ENCODE results near the gene MAGI2. TPM values are rescaled to one million over a fixed set of nuclear protein-coding genes. Genes with fewer than 3 reads are reported as not detected.

The MAGI2 gene
- total and polyA plus RNA-seq, 2 experiments from 2014 or later: 3.5 to 4.1 TPM

- H3K36me3 ChIP-seq (ENCODE audit: low read depth): no peaks in the 10 kb centered on the region
- no peak overlapping the region for H2AFZ ChIP-seq
- H3K4me3 ChIP-seq: no peak overlapping the region
- H3K4me1 ChIP-seq (ENCODE audit: insufficient read depth): peaks cover 15% of the 10 kb centered on the region
- no peaks in the 10 kb centered on the region for H4K20me1 ChIP-seq (ENCODE audit: insufficient read depth)
- H3K9me2 ChIP-seq (ENCODE audit: insufficient read depth): no peaks in the 10 kb centered on the region
- in situ Hi-C loops (cut with MboI): no loop called here
- no peak overlapping the region for H3K9ac ChIP-seq
- TF ChIP-seq EZH2 (IDR thresholded peaks at IDR 0.05; ENCODE audit: insufficient read depth, poor library complexity, severe bottlenecking) (no peak), EZH2phosphoT487 (IDR thresholded peaks at IDR 0.05; ENCODE audit: insufficient read depth, low read depth) (no peak)
- H3K27ac ChIP-seq: no peak overlapping the region
- peaks cover 15% of the 10 kb centered on the region; the same call in 1 of the 2 replicates for H3F3A ChIP-seq (ENCODE audit: insufficient read depth)
- H3K27me3 ChIP-seq (replicated peaks; ENCODE audit: insufficient read depth): no peaks in the 10 kb centered on the region
- H3K4me2 ChIP-seq (ENCODE audit: unreplicated experiment): no peak overlapping the region
- no peak for DNase-seq
- no peaks in the 10 kb centered on the region for H3K9me3 ChIP-seq (ENCODE audit: low read depth)
- no peaks in the 10 kb centered on the region for H3K79me2 ChIP-seq (ENCODE audit: insufficient read depth)
- 91 to 98% methylated on average over 2 of the region's 2 CpGs for WGBS, 2 experiments (ENCODE audit: low coverage in 1 of 2, low lambda C conversion rate in 2 of 2, missing lambda C conversion rate in 2 of 2)
Measured at GRCh38 chr7:79407351-79407750, 46.1 kb downstream of the MAGI2 start.

GRCh38 chr7:79406371-79406770 lies 47.1 kb downstream of the MAGI2 start:
- Histone ChIP-seq H3K36me3 (ENCODE audit: low read depth) (no peaks in the 10 kb centered on the region), H3K9me3 (ENCODE audit: low read depth) (no peaks in the 10 kb centered on the region), H3K9me2 (ENCODE audit: insufficient read depth) (no peaks in the 10 kb centered on the region; the same call in 1 of the 2 replicates), H3K4me1 (ENCODE audit: insufficient read depth) (peaks cover 15% of the 10 kb centered on the region), H4K20me1 (ENCODE audit: insufficient read depth) (no peaks in the 10 kb centered on the region), H3K4me3 (no peak overlapping the region), H3K27me3 (replicated peaks; ENCODE audit: insufficient read depth) (no peaks in the 10 kb centered on the region), H3K27ac (no peak overlapping the region), H3F3A (ENCODE audit: insufficient read depth) (peaks cover 15% of the 10 kb centered on the region; the same call in 1 of the 2 replicates), H3K4me2 (ENCODE audit: unreplicated experiment) (no peak overlapping the region), H2AFZ (no peak overlapping the region), H3K9ac (no peak overlapping the region), H3K79me2 (ENCODE audit: insufficient read depth) (no peaks in the 10 kb centered on the region)
- in situ Hi-C loops (cut with MboI): no loop called here
- WGBS, 2 experiments (ENCODE audit: low coverage in 1 of 2, low lambda C conversion rate in 2 of 2, missing lambda C conversion rate in 2 of 2): 96 to 98% methylated on average over 2 of the region's 2 CpGs
- DNase-seq: no peak
- no peak for TF ChIP-seq EZH2phosphoT487 (IDR thresholded peaks at IDR 0.05; ENCODE audit: insufficient read depth, low read depth)
- TF ChIP-seq EZH2 (IDR thresholded peaks at IDR 0.05; ENCODE audit: insufficient read depth, poor library complexity, severe bottlenecking): no peak

- H3K9me3 ChIP-seq (ENCODE audit: low read depth): no peaks in the 10 kb centered on the region
- H3K4me2 ChIP-seq (ENCODE audit: unreplicated experiment): no peak overlapping the region
- no peak overlapping the region for H3K4me3 ChIP-seq
- H3K79me2 ChIP-seq (ENCODE audit: insufficient read depth): no peaks in the 10 kb centered on the region
- no peaks in the 10 kb centered on the region for H3K36me3 ChIP-seq (ENCODE audit: low read depth)
- H3K9me2 ChIP-seq (ENCODE audit: insufficient read depth): no peaks in the 10 kb centered on the region; the same call in 1 of the 2 replicates
- H3K4me1 ChIP-seq (ENCODE audit: insufficient read depth): peaks cover 15% of the 10 kb centered on the region
- in situ Hi-C loops (cut with MboI): no loop called here
- TF ChIP-seq EZH2phosphoT487 (IDR thresholded peaks at IDR 0.05; ENCODE audit: insufficient read depth, low read depth) (no peak), EZH2 (IDR thresholded peaks at IDR 0.05; ENCODE audit: insufficient read depth, poor library complexity, severe bottlenecking) (no peak)
- no peaks in the 10 kb centered on the region for H3K27me3 ChIP-seq (replicated peaks; ENCODE audit: insufficient read depth)
- H3K27ac ChIP-seq: no peak overlapping the region
- no peak overlapping the region for H2AFZ ChIP-seq
- peaks cover 15% of the 10 kb centered on the region; the same call in 1 of the 2 replicates for H3F3A ChIP-seq (ENCODE audit: insufficient read depth)
- DNase-seq: no peak
- H3K9ac ChIP-seq: no peak overlapping the region
- no peaks in the 10 kb centered on the region for H4K20me1 ChIP-seq (ENCODE audit: insufficient read depth)
Measured at GRCh38 chr7:79405368-79405767, 48.1 kb downstream of the MAGI2 start.

- Histone ChIP-seq H3K9ac (peak overlapping the region; percentile 38), H3K4me2 (ENCODE audit: unreplicated experiment) (peak overlapping the region; percentile 78), H3K79me2 (ENCODE audit: insufficient read depth) (no peaks in the 10 kb centered on the region), H3K4me3 (peak overlapping the region; percentile 21; the same call in 1 of the 2 replicates), H3F3A (ENCODE audit: insufficient read depth) (peaks cover 15% of the 10 kb centered on the region; the same call in 1 of the 2 replicates), H2AFZ (no peak overlapping the region), H3K36me3 (ENCODE audit: low read depth) (no peaks in the 10 kb centered on the region), H3K27me3 (replicated peaks; ENCODE audit: insufficient read depth) (no peaks in the 10 kb centered on the region), H3K9me2 (ENCODE audit: insufficient read depth) (no peaks in the 10 kb centered on the region; the same call in 1 of the 2 replicates), H4K20me1 (ENCODE audit: insufficient read depth) (no peaks in the 10 kb centered on the region), H3K4me1 (ENCODE audit: insufficient read depth) (peaks cover 15% of the 10 kb centered on the region), H3K9me3 (ENCODE audit: low read depth) (no peaks in the 10 kb centered on the region), H3K27ac (0 out of 2 replicates have a peak overlapping the region, but pooled peaks have one; percentile 7)
- in situ Hi-C loops (cut with MboI): no loop called here
- TF ChIP-seq EZH2phosphoT487 (IDR thresholded peaks at IDR 0.05; ENCODE audit: insufficient read depth, low read depth): no peak
- TF ChIP-seq EZH2 (IDR thresholded peaks at IDR 0.05; ENCODE audit: insufficient read depth, poor library complexity, severe bottlenecking): no peak
- WGBS, 2 experiments (ENCODE audit: low coverage in 1 of 2, low lambda C conversion rate in 2 of 2, missing lambda C conversion rate in 2 of 2): 56 to 61% methylated on average over 3 of the region's 3 CpGs
- DNase-seq: peak; percentile 7
Measured at GRCh38 chr7:79403879-79404278, 49.6 kb downstream of the MAGI2 start.
